GM12874 (cell line): ENCODE data around the gene ZBTB7A.

Experiments used
- TF ChIP-seq, protein P1 (sequence below): IDR thresholded peaks from 2 replicates; pipeline ENCODE4 v1.5.1; 2011; ENCODE audit warnings: low read depth, mild to moderate bottlenecking, control low read depth, low read length, moderate library complexity; ENCODE audit not compliant: insufficient read depth

ZBTB7A gene

DNA sequence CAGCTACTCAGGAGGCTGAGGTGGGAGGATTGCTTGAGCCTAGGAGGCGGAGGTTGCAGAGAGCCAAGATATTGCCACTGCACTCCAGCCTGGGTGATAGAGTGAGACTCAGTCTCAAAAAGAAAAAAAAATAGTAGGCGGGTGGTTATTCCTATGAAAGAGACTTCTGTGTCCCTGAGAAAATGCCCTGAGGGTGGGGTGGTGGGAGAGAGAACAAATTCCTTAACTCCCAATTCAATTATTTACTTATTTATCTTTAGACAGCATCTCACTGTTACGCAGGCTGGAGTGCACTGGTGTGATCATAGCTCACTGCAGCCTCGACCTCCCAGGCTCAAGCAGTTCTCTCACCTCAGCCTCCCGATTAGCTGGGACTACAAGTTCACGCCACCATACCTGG is 71.1 kb downstream of the ZBTB7A start:
- TF ChIP-seq, protein P1, sequence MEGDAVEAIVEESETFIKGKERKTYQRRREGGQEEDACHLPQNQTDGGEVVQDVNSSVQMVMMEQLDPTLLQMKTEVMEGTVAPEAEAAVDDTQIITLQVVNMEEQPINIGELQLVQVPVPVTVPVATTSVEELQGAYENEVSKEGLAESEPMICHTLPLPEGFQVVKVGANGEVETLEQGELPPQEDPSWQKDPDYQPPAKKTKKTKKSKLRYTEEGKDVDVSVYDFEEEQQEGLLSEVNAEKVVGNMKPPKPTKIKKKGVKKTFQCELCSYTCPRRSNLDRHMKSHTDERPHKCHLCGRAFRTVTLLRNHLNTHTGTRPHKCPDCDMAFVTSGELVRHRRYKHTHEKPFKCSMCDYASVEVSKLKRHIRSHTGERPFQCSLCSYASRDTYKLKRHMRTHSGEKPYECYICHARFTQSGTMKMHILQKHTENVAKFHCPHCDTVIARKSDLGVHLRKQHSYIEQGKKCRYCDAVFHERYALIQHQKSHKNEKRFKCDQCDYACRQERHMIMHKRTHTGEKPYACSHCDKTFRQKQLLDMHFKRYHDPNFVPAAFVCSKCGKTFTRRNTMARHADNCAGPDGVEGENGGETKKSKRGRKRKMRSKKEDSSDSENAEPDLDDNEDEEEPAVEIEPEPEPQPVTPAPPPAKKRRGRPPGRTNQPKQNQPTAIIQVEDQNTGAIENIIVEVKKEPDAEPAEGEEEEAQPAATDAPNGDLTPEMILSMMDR, result no peak
